Measurements from ENCODE around the gene ERAS. TPM values are rescaled to one million over a fixed set of nuclear protein-coding genes. Genes with fewer than 3 reads are reported as not detected.
"Not testable (repeated sequence)": the region's sequence is repeated elsewhere in the genome, so short reads cannot be mapped to it uniquely, and the experiment has no call there.

Gene ERAS
- total RNA-seq, 2 experiments from 2014 or later: 0.54 to 0.70 TPM

GRCh38 chrX:48815266-48815665 is 11.0 kb upstream of the ERAS start:
- H3K4me3 Mint-ChIP-seq: no peak overlapping the region
- H3K36me3 Mint-ChIP-seq: peaks cover 2% of the 10 kb centered on the region
- no peaks in the 10 kb centered on the region for H3K9me3 Mint-ChIP-seq
- H3K27me3 Mint-ChIP-seq: no peaks in the 10 kb centered on the region
- no peak for DNase-seq
- H3K4me1 Mint-ChIP-seq: no peaks in the 10 kb centered on the region
- no peak overlapping the region for H3K27ac Mint-ChIP-seq

- Mint-ChIP-seq H3K27me3 (no peaks in the 10 kb centered on the region), H3K9me3 (no peaks in the 10 kb centered on the region), H3K27ac (no peak overlapping the region), H3K4me3 (no peak overlapping the region), H3K4me1 (no peaks in the 10 kb centered on the region), H3K36me3 (peaks cover 2% of the 10 kb centered on the region)
- DNase-seq: no peak
Observed at GRCh38 chrX:48816014-48816810, 10.1 kb upstream of the ERAS start.

DNA sequence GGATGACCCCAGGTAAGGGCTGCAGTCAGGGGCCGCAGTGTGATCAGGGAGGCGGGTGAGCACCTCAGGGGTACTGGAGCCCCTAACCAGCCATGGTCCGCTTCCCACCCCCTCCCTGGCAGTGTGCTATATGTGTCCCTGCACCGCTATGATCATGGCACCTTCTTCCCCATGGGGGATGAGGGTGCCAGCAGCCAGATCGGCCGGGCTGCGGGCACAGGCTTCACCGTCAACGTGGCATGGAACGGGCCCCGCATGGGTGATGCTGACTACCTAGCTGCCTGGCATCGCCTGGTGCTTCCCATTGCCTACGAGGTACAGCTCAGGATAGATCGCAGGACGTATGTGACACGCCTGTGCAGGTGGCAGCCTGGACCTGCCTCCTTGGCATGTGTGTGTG is 8.2 kb upstream of the ERAS start:
- DNase-seq: no peak
- Mint-ChIP-seq H3K36me3 (peaks cover 2% of the 10 kb centered on the region), H3K27ac (no peak overlapping the region), H3K9me3 (no peaks in the 10 kb centered on the region), H3K27me3 (no peaks in the 10 kb centered on the region), H3K4me3 (no peak overlapping the region), H3K4me1 (no peaks in the 10 kb centered on the region)

DNA sequence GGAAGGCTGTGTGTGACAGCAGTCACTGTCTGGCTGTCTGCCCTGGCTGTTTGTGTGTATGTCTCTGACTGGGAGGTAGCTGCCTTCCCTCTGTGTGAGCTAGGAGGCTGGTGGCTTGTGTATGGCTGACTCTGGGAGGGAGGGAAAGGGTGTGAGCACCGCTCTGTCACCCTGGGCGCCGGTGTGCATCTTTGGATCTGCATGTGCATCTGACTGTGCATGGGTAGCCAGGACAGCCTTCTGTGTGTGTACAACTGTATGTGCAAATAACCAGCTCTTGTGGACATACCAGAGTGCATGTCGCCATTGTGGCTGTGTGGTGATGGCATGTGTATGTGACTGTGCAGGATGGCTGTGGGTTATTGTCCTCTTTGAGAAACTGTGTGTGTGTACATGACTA is 7.4 kb upstream of the ERAS start:
- no peak overlapping the region for H3K27ac Mint-ChIP-seq
- no peaks in the 10 kb centered on the region for H3K9me3 Mint-ChIP-seq
- no peak overlapping the region for H3K4me3 Mint-ChIP-seq
- peaks cover 5% of the 10 kb centered on the region for H3K36me3 Mint-ChIP-seq
- no peak for DNase-seq
- H3K4me1 Mint-ChIP-seq: no peaks in the 10 kb centered on the region
- H3K27me3 Mint-ChIP-seq: no peaks in the 10 kb centered on the region

DNA sequence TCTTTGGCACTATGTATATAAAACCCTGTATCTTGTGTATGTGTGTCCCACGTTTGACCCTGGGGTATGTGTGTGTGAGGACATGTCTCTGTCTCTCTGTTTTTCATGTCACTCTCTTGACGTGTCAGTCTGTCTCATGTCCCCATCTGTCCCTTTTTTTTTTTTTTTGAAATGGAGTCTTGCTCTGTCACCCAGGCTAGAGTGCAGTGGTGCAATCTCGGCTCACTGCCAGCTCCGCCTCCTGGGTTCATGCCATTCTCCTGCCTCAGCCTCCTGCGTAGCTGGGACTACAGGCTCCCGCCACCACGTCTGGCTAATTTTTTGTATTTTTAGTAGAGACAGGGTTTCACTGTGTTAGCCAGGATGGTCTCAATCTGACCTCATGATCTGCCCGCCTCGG is 6.9 kb upstream of the ERAS start:
- H3K4me1 Mint-ChIP-seq, H3K36me3 Mint-ChIP-seq, H3K4me3 Mint-ChIP-seq, H3K9me3 Mint-ChIP-seq, DNase-seq, H3K27ac Mint-ChIP-seq, H3K27me3 Mint-ChIP-seq: not testable (repeated sequence)

DNA sequence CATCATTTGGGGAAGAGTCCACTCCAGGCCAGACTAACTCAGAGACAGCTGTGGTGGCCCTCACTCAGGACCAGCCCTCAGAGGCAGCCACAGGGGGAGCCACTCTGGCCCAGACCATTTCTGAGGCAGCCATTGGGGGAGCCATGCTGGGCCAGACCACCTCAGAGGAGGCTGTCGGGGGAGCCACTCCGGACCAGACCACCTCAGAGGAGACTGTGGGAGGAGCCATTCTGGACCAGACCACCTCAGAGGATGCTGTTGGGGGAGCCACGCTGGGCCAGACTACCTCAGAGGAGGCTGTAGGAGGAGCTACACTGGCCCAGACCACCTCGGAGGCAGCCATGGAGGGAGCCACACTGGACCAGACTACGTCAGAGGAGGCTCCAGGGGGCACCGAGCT is 3.3 kb upstream of the ERAS start:
- DNase-seq: no peak
- Mint-ChIP-seq H3K36me3 (peaks cover 12% of the 10 kb centered on the region), H3K27ac (no peak overlapping the region), H3K4me1 (peaks cover 4% of the 10 kb centered on the region), H3K27me3 (peaks cover 14% of the 10 kb centered on the region), H3K9me3 (no peaks in the 10 kb centered on the region), H3K4me3 (no peak overlapping the region)

DNA sequence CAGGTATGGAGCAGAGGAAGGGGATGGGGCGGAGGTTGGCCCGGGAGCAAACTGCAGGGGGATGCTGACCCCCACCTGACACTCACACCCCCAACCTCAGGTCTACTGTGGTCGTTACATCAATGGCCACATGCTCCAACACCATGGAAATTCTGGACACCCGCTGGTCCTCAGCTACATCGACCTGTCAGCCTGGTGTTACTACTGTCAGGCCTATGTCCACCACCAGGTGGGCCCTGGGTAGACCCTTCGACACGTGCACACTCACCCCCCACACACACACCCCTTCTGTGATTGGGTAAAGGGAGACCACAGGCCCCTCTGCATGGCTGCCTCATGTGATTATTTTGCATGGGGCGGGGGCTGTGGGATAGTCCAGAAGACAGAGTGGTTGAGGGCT is 2.2 kb upstream of the ERAS start:
- H3K4me1 Mint-ChIP-seq: peaks cover 4% of the 10 kb centered on the region
- no peak for DNase-seq
- H3K36me3 Mint-ChIP-seq: peaks cover 12% of the 10 kb centered on the region
- no peak overlapping the region for H3K4me3 Mint-ChIP-seq
- peaks cover 24% of the 10 kb centered on the region for H3K27me3 Mint-ChIP-seq
- no peaks in the 10 kb centered on the region for H3K9me3 Mint-ChIP-seq
- no peak overlapping the region for H3K27ac Mint-ChIP-seq

GRCh38 chrX:48826876-48827653 is 752 bp downstream of the ERAS start:
- H3K36me3 Mint-ChIP-seq: peaks cover 12% of the 10 kb centered on the region
- peaks cover 35% of the 10 kb centered on the region for H3K27me3 Mint-ChIP-seq
- peaks cover 4% of the 10 kb centered on the region for H3K4me1 Mint-ChIP-seq
- no peak for DNase-seq
- peak overlapping the region; percentile 71 for H3K4me3 Mint-ChIP-seq
- no peak overlapping the region for H3K27ac Mint-ChIP-seq
- no peaks in the 10 kb centered on the region for H3K9me3 Mint-ChIP-seq

DNA sequence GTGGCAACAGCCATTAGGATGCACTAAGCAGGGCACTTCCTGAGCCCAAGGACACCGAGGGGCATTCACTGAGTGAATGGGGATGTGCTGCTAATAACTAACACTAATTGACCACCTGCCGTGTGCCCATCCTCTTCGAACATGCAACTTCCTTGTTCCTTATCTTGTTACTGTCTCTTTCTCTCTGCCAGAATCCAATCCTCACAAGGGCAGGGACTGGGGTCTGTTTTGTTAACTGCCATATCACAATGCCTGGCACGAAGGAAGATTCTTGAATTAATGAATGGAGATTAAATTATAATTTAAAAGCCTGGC is 1.3 kb downstream of the ERAS start:
- H3K36me3 Mint-ChIP-seq: peaks cover 12% of the 10 kb centered on the region
- no peaks in the 10 kb centered on the region for H3K9me3 Mint-ChIP-seq
- peaks cover 4% of the 10 kb centered on the region for H3K4me1 Mint-ChIP-seq
- peaks cover 39% of the 10 kb centered on the region for H3K27me3 Mint-ChIP-seq
- no peak for DNase-seq
- peak overlapping the region; percentile 71 for H3K4me3 Mint-ChIP-seq
- H3K27ac Mint-ChIP-seq: no peak overlapping the region

GRCh38 chrX:48829016-48829735 is 2.9 kb downstream of the ERAS start:
- no peak for DNase-seq
- Mint-ChIP-seq H3K4me3 (no peak overlapping the region), H3K27ac (no peak overlapping the region), H3K9me3 (no peaks in the 10 kb centered on the region), H3K27me3 (peaks cover 54% of the 10 kb centered on the region), H3K36me3 (peaks cover 9% of the 10 kb centered on the region), H3K4me1 (peaks cover 8% of the 10 kb centered on the region)

DNA sequence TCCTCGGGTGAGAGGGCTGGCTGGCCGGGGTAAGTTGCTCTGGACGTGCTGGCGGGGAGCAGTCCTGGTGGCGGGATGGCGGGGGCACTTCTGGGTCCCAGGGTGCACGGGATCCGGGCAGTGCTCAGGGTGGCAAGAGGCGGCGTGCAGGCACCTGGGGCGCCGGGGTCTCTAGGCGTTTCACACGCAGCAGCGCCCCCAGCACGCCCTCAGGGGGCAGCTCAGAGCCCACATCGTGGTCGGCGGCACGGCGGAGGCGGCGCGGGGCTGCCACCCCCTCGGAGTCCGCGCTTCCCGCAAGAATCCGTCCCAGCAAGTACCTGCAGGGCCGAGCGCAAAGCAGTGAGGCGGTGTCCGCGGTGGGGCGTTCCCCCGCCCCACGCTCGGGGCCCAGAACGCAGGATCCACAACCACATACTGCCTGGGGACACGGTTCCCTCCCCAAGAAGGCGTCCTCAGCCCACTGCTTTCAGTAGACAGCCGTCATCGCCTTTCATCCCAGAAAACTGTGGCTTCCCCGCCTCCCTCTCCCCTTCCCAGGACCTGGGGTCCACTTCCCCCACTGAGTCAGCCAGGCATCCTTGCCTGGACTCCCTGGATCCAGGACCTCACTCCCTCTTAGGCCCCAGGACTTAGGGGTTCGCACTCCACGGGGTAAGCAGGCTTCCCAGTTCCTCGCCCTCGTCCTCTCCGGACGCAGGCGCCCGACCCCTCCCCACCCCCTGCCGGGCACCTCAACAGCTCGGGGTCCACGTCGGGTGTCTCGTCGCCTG is 5.0 kb downstream of the ERAS start:
- peaks cover 15% of the 10 kb centered on the region for H3K4me1 Mint-ChIP-seq
- no peak overlapping the region for H3K27ac Mint-ChIP-seq

GRCh38 chrX:48831909-48832291 is 5.6 kb downstream of the ERAS start:
- peaks cover 15% of the 10 kb centered on the region for H3K4me1 Mint-ChIP-seq
- no peak overlapping the region for H3K4me3 Mint-ChIP-seq
- H3K36me3 Mint-ChIP-seq: peaks cover 4% of the 10 kb centered on the region
- H3K27ac Mint-ChIP-seq: no peak overlapping the region
- no peaks in the 10 kb centered on the region for H3K9me3 Mint-ChIP-seq
- peak; percentile 8 for DNase-seq
- peaks cover 67% of the 10 kb centered on the region for H3K27me3 Mint-ChIP-seq

More for the DNA sequence above, 5.0 kb downstream of the ERAS start:
- no peak for DNase-seq
- H3K9me3 Mint-ChIP-seq: no peaks in the 10 kb centered on the region
- H3K36me3 Mint-ChIP-seq: peaks cover 4% of the 10 kb centered on the region
- H3K4me3 Mint-ChIP-seq: no peak overlapping the region
- H3K27me3 Mint-ChIP-seq: peaks cover 64% of the 10 kb centered on the region

DNA sequence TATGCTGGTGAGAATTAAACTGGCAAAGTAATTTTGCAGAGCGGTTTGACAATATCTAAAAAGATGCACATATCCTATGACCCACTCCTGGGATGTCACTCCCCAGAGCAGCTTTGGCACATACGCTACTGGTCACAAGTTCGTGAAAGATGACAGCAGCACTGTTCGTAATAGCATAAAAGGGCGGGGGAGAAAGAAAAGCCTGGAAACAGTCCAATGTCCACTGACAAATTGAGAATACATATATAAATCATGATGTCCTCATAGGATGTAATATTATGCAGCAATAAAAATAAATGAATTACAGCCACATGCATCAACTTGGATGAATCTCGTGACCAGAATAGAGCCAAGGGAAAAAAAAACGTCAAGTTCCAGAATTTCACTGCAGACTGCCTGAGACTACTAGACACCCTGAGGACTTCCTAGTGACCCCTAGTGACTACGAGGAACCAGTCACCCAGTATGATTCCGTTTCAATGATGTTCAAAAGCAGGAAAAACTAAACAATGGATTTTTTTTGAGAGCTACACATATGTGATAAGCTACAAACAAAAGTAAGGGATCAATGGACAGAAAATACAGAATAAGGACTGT is 7.3 kb downstream of the ERAS start:
- Mint-ChIP-seq H3K4me3 (peak overlapping the region; percentile 65), H3K9me3 (no peaks in the 10 kb centered on the region), H3K36me3 (no peaks in the 10 kb centered on the region), H3K4me1 (peaks cover 11% of the 10 kb centered on the region), H3K27ac (no peak overlapping the region), H3K27me3 (peaks cover 51% of the 10 kb centered on the region)
- no peak for DNase-seq

DNA sequence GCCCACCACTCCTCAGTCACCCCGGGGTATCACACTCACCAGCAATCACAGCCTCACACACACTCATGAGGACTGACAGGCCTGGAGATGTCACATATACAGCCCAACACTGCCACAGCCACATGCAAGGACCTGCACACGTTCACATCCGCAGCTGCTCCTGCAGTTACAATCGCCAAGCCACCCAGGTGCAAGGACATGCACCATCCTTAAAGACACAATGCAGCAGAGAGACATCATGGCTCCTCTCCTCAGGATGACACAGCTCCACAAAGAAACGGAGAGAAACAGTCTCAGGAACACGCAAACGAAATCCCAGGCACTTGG is 8.0 kb downstream of the ERAS start:
- H3K4me3 Mint-ChIP-seq: peak overlapping the region; percentile 65
- no peak overlapping the region for H3K27ac Mint-ChIP-seq
- H3K36me3 Mint-ChIP-seq: no peaks in the 10 kb centered on the region
- no peaks in the 10 kb centered on the region for H3K9me3 Mint-ChIP-seq
- peaks cover 46% of the 10 kb centered on the region for H3K27me3 Mint-ChIP-seq
- peaks cover 11% of the 10 kb centered on the region for H3K4me1 Mint-ChIP-seq
- DNase-seq: no peak

Measured in activated naive CD8-positive, alpha-beta T cell treated with anti-CD3 and anti-CD28 coated beads for 36 hours (primary cell).